A204.1 (cell line): ENCODE data around the gene PIM1.
A peak's percentile ranks its signal among the peaks of the same experiment; 100 is the strongest.
"Not testable (repeated sequence)": the region's sequence is repeated elsewhere in the genome, so short reads cannot be mapped to it uniquely, and the experiment has no call there.

Experiments used
- FAIRE-seq: peaks from 2 replicates; lab custom pipeline; 2012; peaks lifted over from hg19 to GRCh38; lab: Jason Lieb, UNC

Gene PIM1

DNA sequence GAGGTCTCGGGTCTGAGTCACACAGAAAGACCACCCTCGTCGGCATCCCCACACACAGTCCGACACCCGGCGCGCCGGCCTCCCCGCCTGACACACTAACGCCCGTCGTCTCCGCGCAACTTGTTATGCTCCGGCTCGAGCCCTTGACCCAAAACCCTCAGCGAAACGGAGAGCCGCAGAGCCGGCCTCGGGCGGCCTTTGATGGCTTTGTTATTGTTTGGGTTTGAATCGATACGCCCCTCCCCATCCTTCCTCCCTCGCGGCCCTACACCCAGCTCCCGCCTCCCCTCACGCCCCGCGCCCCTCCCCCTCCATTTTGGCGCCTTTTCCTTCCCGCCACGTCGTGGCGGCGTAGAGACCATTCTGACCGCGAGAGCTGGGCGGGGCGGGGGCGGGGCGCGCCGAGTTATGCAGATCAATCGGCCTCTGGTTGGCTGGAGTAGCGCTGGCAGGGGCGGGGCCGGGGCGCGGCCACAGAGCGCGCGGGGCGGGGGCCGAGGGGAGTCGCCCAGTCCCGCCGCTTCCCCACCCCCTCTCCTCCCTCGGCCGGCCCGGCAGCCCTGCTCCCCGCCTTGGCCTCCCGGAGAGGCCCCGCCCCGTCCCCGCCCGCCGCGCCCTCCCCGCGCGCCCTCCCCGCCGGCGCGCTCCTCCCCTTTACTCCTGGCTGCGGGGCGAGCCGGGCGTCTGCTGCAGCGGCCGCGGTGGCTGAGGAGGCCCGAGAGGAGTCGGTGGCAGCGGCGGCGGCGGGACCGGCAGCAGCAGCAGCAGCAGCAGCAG is at the start of gene PIM1:
PIM1 (plus strand) TSS at position 657 of the 777 bp plus-strand sequence. CDS start 424 bp downstream, outside the sequence.
- peak; percentile 52 for FAIRE-seq

GRCh38 chr6:37121556-37121955 is 48.4 kb upstream of the PIM1 start:
- FAIRE-seq = no peak

DNA sequence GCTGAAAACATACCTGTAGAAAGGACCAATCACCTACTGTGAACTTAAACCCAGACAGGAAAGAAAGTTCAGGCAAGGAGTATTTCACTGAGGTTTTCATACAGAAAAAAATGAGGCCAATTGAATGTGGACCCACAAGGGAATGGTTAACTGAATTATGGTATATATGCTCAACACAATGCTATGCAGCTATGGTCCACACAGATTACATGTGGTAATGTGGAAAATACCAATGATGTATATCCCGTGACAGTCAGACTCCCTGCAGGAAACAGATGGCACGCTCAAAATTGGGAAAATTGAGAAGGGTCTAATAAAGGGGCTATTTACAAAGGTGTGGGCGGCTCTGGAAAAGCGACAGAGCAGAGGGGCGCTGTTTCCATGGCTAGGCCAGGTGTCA is 47.1 kb upstream of the PIM1 start:
- no peak for FAIRE-seq

GRCh38 chr6:37123957-37124729 is 45.8 kb upstream of the PIM1 start:
- FAIRE-seq = no peak

DNA sequence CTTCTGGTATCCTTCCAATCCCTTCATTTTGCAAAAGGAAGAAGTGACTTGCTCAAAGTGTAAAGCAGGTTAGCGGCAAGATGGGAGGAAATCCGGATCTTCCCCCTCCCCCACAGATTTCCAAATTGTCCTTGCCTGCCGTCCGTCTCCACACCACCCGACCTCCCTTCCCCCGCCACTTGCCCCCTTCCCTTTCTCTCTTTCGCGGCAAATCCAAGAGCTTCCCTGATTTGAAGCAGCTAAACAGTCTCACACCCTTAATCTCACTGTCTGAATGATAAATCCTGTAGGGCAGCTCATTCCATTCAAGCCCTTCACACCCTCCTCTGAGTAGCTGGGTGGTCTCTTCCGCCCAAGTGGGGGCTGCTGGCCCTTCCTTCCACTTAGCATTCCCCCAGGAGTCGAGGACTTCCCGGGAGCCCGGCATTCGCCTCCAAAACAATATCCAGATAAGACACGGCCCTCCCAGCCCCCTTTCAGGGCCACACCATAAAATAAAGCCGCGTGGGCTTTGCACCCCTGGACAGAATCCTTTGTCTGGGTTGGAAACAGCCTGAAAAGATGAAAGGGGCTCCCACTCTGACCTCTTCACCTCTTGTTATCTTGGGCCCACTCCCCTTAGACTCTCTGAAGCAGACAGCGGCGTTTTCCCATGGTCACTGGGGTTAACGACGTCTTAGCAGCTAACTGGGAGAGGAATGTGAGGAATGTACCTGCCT is 44.0 kb upstream of the PIM1 start:
- no peak for FAIRE-seq

DNA sequence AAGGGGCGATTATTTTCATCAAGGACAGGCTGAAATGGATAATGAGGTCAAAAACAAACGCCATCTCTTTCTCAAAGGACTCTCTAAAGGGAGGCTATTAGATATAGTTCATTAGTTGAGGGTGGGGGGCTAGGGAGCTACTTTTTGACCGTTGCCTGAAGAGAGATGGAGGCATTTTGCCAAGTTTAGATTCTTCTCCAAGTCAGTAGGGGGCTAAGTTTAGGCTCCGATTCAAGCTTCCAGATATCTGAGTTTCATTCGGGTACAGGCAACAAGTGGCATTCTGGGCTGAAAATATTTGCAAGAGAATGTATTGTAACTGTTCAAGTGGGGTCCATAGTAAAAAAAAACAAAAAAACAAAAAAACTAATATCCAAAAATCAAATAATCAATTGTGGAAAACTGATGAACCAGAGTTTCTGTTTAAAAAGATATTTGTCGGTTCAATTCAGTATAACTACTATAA is 43.4 kb upstream of the PIM1 start:
- peak; percentile 90 for FAIRE-seq

DNA sequence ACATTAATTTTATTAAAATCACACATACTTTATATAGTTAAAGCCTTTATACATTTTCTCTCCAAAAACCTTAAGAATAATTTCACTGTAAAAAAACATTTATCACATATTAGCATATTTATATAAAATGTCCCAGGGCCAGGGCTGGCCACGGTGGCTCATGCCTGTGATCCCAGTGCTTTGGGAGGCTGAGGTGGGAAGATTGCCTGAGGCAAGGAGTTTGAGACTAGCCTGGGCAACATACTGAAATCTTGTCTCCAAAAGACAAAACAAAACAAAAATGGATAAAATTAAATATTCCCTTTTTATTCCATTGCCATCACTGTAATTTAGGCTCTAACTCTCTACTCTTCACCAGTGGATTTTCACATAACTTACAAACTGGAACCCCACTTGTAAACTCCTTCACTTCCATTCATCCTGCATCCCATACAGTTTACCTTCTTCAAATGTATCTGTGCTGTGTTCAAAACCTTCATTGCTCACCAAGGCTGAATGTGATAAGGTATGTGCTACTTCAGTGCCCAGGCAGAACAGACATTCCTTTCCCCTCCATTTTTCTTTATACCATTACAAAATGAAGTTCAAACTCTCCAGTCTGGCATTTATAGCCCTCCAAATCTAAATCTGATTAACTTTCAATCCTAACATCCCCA is 42.9 kb upstream of the PIM1 start:
- no peak for FAIRE-seq

GRCh38 chr6:37127961-37128862 is 41.7 kb upstream of the PIM1 start:
- FAIRE-seq = peak; percentile 62

DNA sequence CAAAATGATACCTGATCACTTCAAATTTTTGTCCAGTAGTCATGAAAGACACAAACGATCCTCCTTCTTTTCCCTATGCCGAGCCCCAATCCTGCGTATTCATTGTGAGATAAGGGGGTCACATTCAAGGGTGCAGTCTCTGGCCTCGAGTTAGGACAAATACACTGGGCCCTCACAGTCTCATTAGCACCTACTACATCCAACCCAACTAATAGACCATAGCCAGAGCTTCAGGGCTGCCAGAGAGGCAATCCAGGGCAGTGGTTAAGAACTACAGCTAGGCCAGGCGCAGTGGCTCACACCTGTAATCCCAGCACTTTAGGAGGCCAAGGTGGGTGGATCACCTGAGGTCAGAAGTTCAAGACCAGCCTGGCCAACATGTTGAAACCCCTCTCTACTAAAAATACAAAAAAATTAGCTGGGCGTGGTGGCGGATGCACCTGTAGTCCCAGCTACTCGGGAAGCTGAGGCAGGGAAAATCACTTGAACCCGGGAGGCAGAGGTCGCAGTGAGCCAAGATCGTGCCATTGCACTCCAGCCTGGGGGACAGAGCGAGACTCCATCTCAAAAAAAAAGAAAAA is 41.0 kb upstream of the PIM1 start:
- not testable (repeated sequence) for FAIRE-seq

DNA sequence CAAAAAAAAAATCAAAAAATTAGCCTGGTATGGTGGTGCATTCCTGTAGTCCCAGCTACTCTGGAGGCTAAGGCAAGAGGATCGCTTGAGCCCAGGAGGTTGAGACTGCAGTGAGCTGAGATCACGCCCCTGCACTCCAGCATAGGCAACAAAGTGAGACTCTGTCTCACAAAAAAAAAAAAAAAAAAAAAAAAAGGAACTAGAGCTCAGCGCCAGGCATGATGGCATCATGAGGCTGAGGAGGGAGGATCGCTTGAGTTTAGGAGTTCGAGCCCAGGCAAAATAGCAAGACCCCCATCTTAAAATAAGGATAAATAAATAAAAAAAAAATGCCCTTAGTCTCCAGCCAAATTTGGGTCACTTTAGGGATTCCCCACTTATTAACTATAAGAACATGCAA is 40.4 kb upstream of the PIM1 start:
- no peak for FAIRE-seq

GRCh38 chr6:37130704-37131103 is 39.2 kb upstream of the PIM1 start:
- FAIRE-seq = no peak

DNA sequence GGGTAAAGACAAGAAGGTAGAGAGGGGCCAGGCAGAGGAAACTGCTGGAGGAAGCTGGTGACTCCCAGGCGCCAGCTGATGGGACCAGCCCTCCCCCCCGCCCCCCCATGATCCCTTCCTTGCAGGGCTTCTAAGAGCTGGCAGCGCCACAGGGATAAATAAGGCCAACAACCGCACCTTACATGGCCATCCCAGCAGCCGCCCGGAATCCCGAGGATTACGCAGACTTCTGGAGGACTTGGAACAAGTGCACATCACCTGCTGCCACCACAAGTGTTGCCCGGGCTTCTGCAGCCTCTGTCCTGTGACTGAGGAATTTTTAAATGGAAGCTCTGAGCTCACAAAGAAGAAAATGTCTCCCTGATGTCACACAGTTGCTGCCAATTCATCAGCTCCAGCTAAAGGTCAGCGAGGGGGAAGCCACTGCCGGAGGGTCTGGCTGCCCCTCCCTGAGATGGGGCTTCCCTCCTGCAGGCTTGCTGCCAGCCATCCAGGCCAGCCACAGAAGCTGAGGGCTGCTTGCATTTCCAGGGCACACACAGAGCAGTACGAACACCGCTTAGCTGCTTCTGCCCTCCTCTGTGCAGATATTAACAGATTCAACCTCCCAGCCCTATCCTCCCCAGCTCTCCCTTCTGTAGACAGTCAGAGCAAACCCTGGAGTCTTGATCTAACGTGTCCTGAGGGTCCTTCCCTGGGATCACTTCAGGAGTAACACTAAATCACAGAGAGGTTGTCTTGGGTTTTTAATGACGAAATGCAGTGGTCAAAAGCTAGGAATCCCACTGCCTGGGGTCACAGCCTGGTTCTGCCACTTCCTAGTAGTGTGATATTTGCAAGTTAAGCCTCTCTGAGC is 38.6 kb upstream of the PIM1 start:
- no peak for FAIRE-seq

GRCh38 chr6:37131960-37132253 is 38.0 kb upstream of the PIM1 start:
- FAIRE-seq = no peak

GRCh38 chr6:37134036-37134395 is 35.9 kb upstream of the PIM1 start:
- FAIRE-seq = no peak

DNA sequence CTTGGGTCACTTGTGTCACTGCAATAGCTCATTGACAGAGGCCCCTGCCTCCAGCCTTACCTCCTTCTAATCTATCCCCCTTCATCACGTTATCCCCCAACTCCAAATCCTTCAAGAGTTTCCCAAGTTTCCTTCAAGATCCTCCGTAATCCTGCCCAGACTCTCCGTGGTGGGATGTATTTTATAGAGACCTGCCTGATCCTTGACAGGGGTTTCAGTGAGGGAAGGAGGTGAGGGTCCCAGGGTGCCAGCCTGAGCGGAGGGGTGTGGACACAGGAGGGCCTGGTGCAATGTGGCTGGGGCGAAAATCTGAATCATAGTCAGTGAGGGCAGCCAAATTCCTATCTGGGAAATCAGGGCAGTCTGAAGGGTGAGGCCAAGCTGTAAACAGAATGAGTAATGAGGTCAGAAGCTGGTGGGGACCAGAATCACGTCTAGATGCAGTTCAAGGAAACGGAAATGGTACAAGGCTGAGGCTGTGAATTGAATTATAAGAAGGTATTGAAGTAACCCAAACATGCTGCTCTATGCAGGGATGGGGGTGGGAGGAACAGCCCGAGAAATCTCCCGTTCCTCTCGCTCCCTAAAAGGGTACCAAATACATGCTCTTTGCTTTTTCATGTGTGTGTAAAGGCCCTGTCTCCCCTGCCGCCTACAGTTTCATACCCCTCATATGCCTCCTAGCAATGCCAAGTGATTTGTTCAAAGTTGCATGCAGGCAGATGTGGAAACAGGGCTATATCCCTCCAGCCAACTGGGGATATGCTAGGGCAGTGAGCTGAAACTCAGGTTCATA is 35.4 kb upstream of the PIM1 start:
- no peak for FAIRE-seq

DNA sequence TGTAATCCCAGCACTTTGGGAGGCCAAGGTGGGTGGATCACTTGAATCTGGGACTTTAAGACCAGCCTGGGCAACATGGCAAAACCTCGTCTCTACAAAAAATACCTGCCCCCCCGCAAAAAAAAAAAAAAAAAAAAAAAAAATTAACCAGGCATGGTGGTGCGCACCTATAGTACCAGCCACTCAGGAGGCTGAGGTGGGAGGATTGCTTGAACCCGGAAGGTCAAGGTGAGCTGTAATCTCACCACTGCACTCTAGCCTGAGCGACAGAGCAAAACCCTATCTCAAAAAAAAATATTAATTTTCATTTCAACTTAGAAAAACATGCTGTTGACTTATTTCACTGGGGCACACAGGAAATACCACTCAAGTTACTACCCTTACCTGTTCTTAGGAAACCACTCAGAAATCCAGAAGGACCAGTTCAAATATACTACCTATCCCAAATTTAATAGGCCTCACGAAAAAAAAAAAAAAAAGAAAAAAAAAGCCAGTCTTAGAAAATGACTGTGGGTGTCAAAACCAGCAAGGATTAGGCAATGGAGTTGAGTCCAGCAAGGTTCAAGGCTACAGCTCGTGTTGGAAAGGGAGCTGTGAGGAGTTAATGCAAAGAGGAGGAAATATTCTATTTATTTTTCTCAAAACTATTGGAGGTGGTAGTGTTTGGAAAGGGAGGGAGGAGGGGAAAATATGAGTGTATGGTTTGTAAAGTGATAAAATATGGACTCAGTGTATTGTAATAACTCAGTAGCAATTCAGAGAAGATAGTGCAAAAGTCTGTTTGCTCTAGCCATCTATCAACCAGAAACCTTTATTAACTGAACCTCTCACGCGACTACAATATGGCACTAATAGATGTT is 33.9 kb upstream of the PIM1 start:
- FAIRE-seq = no peak

DNA sequence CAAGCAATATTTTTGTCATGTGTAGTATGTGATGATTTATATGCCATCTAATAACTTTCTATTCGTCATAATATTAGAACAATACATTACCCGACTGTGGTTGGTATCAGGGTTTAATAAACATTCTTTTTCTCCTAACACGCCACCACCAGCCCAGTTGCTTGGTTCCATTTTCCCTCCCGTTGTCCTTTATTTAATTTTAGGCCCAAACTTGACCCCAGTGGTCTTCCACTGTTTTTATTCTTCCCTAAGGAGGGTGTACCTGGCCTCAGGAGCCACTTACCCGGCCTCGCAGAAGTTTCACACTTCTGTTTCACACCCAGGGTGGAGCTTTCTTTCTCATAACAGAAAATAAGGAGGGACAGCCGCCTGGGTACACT is 33.1 kb upstream of the PIM1 start:
- no peak for FAIRE-seq
